ENCODE measurements around the gene ATG13. TPM values are rescaled to one million over a fixed set of nuclear protein-coding genes. Genes with fewer than 3 reads are reported as not detected.

ATG13 gene
- total and polyA plus RNA-seq, 2 experiments from 2014 or later, result 32.9 to 71.1 TPM

DNA sequence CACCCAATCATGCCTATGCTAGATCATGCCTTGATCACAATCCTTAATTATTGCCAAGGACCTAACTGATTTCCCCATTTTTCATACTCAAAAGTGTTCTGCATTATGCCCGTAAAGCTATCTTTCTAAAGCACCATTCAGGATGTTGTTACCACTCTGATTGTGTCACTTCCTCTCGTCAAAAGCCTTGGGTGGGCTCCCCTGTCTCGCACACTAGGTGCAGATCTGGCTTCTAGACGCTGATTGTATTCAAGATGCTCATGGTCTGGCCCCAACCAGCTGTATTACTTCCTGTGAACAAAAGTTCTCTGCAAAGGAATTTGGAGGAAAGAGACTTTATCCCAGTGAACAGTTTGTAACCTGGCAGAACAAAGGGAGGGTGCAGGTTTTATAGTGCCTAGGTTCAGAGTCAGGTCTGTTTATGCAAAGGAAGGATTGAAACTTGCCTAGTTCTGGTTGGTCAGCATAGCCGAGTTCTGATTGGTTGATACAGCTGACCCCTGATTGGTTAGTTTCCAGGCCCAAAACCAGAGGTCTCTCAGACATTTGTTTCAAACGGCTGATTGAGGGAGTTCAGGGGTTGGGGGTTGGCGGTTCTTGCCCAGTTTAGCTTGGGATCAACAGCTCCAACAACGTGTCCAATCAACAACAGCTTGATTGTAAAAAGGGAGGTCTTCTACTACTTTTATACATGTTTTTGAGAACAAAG, 25.4 kb downstream of the ATG13 start:
- Histone ChIP-seq H3K4me2 (no peak overlapping the region), H4K20me1 (replicated peaks; ENCODE audit: insufficient read depth) (peaks cover 9% of the 10 kb centered on the region; the same call in 1 of the 2 replicates), H2AFZ (no peak overlapping the region), H3K27me3 (ENCODE audit: insufficient read depth) (no peaks in the 10 kb centered on the region), H3K4me1 (ENCODE audit: insufficient read depth) (no peaks in the 10 kb centered on the region), H3K27ac (ENCODE audit: low read depth) (0 out of 2 replicates have a peak overlapping the region, but pooled peaks have one; percentile 30), H3K4me3 (no peak overlapping the region), H3K36me3 (ENCODE audit: insufficient read depth) (peaks cover 5% of the 10 kb centered on the region), H3K9me2 (ENCODE audit: insufficient read depth) (0 out of 2 replicates have a peak, but pooled peaks cover 7% of the 10 kb centered on the region), H3K79me2 (replicated peaks; ENCODE audit: insufficient read depth) (0 out of 2 replicates have a peak, but pooled peaks cover 4% of the 10 kb centered on the region), H3F3A (replicated peaks; ENCODE audit: low read depth) (no peaks in the 10 kb centered on the region)
- H3K4me3 Mint-ChIP-seq, result no peak overlapping the region
- H3K27me3 Mint-ChIP-seq (ENCODE audit: insufficient read depth, low read depth, poor library complexity), result peaks cover 2% of the 10 kb centered on the region
- ATAC-seq (no peak), DNase-seq (ENCODE audit: low spot score) (no peak)
- H3K36me3 Mint-ChIP-seq (ENCODE audit: low read depth), result peaks cover 36% of the 10 kb centered on the region; the same call in 2 of the 3 replicates
- no peak for TF ChIP-seq ZNF114 (CRISPR knock-in tag; IDR thresholded peaks at IDR 0.05)
- TF ChIP-seq JUNB (IDR thresholded peaks at IDR 0.05; ENCODE audit: unreplicated experiment), result no peak
- TF ChIP-seq, protein P1, sequence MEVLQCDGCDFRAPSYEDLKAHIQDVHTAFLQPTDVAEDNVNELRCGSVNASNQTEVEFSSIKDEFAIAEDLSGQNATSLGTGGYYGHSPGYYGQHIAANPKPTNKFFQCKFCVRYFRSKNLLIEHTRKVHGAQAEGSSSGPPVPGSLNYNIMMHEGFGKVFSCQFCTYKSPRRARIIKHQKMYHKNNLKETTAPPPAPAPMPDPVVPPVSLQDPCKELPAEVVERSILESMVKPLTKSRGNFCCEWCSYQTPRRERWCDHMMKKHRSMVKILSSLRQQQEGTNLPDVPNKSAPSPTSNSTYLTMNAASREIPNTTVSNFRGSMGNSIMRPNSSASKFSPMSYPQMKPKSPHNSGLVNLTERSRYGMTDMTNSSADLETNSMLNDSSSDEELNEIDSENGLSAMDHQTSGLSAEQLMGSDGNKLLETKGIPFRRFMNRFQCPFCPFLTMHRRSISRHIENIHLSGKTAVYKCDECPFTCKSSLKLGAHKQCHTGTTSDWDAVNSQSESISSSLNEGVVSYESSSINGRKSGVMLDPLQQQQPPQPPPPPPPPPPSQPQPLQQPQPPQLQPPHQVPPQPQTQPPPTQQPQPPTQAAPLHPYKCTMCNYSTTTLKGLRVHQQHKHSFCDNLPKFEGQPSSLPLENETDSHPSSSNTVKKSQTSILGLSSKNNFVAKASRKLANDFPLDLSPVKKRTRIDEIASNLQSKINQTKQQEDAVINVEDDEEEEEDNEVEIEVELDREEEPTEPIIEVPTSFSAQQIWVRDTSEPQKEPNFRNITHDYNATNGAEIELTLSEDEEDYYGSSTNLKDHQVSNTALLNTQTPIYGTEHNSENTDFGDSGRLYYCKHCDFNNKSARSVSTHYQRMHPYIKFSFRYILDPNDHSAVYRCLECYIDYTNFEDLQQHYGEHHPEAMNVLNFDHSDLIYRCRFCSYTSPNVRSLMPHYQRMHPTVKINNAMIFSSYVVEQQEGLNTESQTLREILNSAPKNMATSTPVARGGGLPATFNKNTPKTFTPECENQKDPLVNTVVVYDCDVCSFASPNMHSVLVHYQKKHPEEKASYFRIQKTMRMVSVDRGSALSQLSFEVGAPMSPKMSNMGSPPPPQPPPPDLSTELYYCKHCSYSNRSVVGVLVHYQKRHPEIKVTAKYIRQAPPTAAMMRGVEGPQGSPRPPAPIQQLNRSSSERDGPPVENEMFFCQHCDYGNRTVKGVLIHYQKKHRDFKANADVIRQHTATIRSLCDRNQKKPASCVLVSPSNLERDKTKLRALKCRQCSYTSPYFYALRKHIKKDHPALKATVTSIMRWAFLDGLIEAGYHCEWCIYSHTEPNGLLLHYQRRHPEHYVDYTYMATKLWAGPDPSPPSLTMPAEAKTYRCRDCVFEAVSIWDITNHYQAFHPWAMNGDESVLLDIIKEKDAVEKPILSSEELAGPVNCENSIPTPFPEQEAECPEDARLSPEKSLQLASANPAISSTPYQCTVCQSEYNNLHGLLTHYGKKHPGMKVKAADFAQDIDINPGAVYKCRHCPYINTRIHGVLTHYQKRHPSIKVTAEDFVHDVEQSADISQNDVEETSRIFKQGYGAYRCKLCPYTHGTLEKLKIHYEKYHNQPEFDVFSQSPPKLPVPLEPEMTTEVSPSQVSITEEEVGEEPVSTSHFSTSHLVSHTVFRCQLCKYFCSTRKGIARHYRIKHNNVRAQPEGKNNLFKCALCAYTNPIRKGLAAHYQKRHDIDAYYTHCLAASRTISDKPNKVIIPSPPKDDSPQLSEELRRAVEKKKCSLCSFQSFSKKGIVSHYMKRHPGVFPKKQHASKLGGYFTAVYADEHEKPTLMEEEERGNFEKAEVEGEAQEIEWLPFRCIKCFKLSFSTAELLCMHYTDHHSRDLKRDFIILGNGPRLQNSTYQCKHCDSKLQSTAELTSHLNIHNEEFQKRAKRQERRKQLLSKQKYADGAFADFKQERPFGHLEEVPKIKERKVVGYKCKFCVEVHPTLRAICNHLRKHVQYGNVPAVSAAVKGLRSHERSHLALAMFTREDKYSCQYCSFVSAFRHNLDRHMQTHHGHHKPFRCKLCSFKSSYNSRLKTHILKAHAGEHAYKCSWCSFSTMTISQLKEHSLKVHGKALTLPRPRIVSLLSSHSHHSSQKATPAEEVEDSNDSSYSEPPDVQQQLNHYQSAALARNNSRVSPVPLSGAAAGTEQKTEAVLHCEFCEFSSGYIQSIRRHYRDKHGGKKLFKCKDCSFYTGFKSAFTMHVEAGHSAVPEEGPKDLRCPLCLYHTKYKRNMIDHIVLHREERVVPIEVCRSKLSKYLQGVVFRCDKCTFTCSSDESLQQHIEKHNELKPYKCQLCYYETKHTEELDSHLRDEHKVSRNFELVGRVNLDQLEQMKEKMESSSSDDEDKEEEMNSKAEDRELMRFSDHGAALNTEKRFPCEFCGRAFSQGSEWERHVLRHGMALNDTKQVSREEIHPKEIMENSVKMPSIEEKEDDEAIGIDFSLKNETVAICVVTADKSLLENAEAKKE (CRISPR knock-in tag; IDR thresholded peaks at IDR 0.05), result no peak
- TF ChIP-seq, protein P2, sequence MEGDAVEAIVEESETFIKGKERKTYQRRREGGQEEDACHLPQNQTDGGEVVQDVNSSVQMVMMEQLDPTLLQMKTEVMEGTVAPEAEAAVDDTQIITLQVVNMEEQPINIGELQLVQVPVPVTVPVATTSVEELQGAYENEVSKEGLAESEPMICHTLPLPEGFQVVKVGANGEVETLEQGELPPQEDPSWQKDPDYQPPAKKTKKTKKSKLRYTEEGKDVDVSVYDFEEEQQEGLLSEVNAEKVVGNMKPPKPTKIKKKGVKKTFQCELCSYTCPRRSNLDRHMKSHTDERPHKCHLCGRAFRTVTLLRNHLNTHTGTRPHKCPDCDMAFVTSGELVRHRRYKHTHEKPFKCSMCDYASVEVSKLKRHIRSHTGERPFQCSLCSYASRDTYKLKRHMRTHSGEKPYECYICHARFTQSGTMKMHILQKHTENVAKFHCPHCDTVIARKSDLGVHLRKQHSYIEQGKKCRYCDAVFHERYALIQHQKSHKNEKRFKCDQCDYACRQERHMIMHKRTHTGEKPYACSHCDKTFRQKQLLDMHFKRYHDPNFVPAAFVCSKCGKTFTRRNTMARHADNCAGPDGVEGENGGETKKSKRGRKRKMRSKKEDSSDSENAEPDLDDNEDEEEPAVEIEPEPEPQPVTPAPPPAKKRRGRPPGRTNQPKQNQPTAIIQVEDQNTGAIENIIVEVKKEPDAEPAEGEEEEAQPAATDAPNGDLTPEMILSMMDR (conservative IDR thresholded peaks at IDR 0.05; ENCODE audit: low read depth in 2 of 2), result no peak
- TF ChIP-seq NANOG (IDR thresholded peaks at IDR 0.05; ENCODE audit: borderline replicate concordance), result no peak
- no peak for TF ChIP-seq STAT1 (IDR thresholded peaks at IDR 0.05; ENCODE audit: unreplicated experiment)
- no peak for TF ChIP-seq EZH2phosphoT487 (IDR thresholded peaks at IDR 0.05; ENCODE audit: unreplicated experiment)
- no peak for TF ChIP-seq CREB1 (CRISPR knock-in tag; IDR thresholded peaks at IDR 0.05; ENCODE audit: low read depth)
- TF ChIP-seq POLR2AphosphoS5 (IDR thresholded peaks at IDR 0.05; ENCODE audit: low read depth), result no peak
- TF ChIP-seq, protein P3, sequence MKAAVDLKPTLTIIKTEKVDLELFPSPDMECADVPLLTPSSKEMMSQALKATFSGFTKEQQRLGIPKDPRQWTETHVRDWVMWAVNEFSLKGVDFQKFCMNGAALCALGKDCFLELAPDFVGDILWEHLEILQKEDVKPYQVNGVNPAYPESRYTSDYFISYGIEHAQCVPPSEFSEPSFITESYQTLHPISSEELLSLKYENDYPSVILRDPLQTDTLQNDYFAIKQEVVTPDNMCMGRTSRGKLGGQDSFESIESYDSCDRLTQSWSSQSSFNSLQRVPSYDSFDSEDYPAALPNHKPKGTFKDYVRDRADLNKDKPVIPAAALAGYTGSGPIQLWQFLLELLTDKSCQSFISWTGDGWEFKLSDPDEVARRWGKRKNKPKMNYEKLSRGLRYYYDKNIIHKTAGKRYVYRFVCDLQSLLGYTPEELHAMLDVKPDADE (IDR thresholded peaks at IDR 0.05), result no peak
- TF ChIP-seq, protein P4, sequence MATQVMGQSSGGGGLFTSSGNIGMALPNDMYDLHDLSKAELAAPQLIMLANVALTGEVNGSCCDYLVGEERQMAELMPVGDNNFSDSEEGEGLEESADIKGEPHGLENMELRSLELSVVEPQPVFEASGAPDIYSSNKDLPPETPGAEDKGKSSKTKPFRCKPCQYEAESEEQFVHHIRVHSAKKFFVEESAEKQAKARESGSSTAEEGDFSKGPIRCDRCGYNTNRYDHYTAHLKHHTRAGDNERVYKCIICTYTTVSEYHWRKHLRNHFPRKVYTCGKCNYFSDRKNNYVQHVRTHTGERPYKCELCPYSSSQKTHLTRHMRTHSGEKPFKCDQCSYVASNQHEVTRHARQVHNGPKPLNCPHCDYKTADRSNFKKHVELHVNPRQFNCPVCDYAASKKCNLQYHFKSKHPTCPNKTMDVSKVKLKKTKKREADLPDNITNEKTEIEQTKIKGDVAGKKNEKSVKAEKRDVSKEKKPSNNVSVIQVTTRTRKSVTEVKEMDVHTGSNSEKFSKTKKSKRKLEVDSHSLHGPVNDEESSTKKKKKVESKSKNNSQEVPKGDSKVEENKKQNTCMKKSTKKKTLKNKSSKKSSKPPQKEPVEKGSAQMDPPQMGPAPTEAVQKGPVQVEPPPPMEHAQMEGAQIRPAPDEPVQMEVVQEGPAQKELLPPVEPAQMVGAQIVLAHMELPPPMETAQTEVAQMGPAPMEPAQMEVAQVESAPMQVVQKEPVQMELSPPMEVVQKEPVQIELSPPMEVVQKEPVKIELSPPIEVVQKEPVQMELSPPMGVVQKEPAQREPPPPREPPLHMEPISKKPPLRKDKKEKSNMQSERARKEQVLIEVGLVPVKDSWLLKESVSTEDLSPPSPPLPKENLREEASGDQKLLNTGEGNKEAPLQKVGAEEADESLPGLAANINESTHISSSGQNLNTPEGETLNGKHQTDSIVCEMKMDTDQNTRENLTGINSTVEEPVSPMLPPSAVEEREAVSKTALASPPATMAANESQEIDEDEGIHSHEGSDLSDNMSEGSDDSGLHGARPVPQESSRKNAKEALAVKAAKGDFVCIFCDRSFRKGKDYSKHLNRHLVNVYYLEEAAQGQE (IDR thresholded peaks at IDR 0.05; ENCODE audit: unreplicated experiment), result no peak
- TF ChIP-seq ZNF331 (CRISPR knock-in tag; IDR thresholded peaks at IDR 0.05; ENCODE audit: low read depth), result no peak
- no peak overlapping the region for H3K27ac Mint-ChIP-seq
- H3K4me1 Mint-ChIP-seq, result no peaks in the 10 kb centered on the region
- no peaks in the 10 kb centered on the region; the same call in 2 of the 3 replicates for H3K9me3 Mint-ChIP-seq
